WTC11 (cell line): Measurements from ENCODE around the gene SOCS6.

Experiments used
- KAT7 ChIP-seq: sonication (generic); formaldehyde crosslinking; IDR thresholded peaks from 2 replicates; pipeline ENCODE4 v1.8.1; 2023; ENCODE audit warnings: missing genetic modification reagents, mild to moderate bottlenecking, borderline replicate concordance
- NFE2L1 ChIP-seq: sonication (generic); formaldehyde crosslinking; IDR thresholded peaks from 2 replicates; pipeline ENCODE4 v1.8.1; 2023; ENCODE audit warnings: missing genetic modification reagents
- TF ChIP-seq, protein P1 (sequence below): fragments of 200-600 bp; IDR thresholded peaks from 2 replicates; pipeline ENCODE4 v1.8.0; 2022; ENCODE audit warnings: antibody characterized with exemption

DNA sequence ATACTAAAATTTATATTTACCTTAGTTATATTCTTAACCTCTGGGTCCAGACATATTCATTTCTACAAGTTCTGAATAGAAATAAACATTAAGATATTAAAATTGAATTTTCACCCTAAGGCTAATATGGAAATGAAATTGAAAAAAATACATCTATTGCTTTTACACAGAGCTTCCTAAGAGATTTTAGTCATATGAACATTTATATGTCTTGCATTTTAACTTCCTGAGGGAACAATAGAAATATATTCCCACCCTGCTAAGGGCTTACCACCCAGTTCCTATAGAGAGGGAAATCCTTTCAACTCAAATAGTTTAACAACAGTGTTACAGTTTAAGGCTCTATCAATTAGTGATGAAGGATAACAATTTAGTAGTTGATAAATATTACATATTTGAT is 60.5 kb downstream of the SOCS6 start:
- TF ChIP-seq KAT7 = no peak
- TF ChIP-seq, protein P1, sequence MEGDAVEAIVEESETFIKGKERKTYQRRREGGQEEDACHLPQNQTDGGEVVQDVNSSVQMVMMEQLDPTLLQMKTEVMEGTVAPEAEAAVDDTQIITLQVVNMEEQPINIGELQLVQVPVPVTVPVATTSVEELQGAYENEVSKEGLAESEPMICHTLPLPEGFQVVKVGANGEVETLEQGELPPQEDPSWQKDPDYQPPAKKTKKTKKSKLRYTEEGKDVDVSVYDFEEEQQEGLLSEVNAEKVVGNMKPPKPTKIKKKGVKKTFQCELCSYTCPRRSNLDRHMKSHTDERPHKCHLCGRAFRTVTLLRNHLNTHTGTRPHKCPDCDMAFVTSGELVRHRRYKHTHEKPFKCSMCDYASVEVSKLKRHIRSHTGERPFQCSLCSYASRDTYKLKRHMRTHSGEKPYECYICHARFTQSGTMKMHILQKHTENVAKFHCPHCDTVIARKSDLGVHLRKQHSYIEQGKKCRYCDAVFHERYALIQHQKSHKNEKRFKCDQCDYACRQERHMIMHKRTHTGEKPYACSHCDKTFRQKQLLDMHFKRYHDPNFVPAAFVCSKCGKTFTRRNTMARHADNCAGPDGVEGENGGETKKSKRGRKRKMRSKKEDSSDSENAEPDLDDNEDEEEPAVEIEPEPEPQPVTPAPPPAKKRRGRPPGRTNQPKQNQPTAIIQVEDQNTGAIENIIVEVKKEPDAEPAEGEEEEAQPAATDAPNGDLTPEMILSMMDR = no peak
- TF ChIP-seq NFE2L1 (CRISPR knock-in tag) = no peak
